ENCODE measurements around the gene NNAT.
"Not testable (repeated sequence)": the region's sequence is repeated elsewhere in the genome, so short reads cannot be mapped to it uniquely, and the experiment has no call there.

DNA sequence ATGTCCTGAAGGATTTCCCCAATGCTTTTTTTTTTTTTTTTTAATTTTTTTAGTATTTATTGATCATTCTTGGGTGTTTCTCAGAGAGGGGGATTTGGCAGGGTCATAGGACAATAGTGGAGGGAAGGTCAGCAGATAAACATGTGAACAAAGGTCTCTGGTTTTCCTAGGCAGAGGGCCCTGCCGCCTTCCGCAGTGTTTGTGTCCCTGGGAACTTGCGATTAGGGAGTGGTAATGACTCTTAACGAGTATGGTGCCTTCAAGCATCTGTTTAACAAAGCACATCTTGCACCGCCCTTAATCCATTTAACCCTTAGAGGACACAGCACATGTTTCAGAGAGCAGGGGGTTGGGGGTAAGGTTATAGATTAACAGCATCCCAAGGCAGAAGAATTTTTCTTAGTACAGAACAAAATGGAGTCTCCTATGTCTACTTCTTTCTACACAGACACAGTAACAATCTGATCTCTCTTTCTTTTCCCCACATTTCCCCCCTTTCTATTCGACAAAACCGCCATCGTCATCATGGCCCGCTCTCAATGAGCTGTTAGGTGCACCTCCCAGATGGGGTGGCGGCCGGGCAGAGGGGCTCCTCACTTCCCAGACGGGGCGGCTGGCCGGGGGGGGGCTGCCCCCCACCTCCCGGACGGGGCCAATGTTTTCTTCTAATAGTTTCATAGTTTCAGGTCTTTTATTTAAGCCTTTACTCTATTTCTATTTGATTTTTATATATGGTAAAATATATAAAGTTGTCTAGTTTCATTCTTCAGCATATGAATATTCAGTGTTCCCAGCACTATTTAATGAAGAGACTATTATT, 29.3 kb downstream of the NNAT start:
- TF ChIP-seq, protein P1, sequence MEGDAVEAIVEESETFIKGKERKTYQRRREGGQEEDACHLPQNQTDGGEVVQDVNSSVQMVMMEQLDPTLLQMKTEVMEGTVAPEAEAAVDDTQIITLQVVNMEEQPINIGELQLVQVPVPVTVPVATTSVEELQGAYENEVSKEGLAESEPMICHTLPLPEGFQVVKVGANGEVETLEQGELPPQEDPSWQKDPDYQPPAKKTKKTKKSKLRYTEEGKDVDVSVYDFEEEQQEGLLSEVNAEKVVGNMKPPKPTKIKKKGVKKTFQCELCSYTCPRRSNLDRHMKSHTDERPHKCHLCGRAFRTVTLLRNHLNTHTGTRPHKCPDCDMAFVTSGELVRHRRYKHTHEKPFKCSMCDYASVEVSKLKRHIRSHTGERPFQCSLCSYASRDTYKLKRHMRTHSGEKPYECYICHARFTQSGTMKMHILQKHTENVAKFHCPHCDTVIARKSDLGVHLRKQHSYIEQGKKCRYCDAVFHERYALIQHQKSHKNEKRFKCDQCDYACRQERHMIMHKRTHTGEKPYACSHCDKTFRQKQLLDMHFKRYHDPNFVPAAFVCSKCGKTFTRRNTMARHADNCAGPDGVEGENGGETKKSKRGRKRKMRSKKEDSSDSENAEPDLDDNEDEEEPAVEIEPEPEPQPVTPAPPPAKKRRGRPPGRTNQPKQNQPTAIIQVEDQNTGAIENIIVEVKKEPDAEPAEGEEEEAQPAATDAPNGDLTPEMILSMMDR (conservative IDR thresholded peaks at IDR 0.05 in 1 of 2, IDR thresholded peaks at IDR 0.05 in 1 of 2; ENCODE audit: low read depth in 1 of 2, low read length in 2 of 2): not testable (repeated sequence)
- not testable (repeated sequence) for TF ChIP-seq EZH2 (IDR thresholded peaks at IDR 0.05; ENCODE audit: low read length, missing control alignments)

All from fibroblast of lung (primary cell).